ENCODE measurements around the gene PDE1C.

DNA sequence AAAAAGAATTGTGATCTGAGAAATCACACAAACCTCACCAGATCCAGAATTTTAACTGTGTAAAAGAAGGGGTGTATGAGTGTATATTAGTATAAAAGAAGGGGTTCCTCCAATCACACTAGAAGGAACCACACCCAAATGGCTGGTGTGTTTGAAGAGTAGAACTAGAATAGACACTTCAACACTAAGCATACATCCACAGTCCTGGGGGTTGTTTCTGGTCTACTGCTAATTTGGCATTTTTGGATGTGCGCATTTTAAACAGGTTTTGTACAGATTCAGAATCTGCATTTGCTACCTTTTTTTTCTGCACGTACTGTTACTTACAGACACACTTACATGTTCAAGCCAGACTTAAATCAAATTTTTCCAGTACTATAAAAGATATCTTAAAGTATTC is 64.6 kb downstream of the PDE1C start:
- TF ChIP-seq POLR2A (IDR thresholded peaks at IDR 0.05; ENCODE audit: low read depth, low read length) (no peak), RAD21 (IDR thresholded peaks at IDR 0.05; ENCODE audit: low read length) (no peak), MXI1 (IDR thresholded peaks at IDR 0.05; ENCODE audit: borderline replicate concordance, low read depth, low read length) (no peak), MAZ (IDR thresholded peaks at IDR 0.05; ENCODE audit: borderline replicate concordance, low read depth, low read length) (no peak), CHD1 (IDR thresholded peaks at IDR 0.05; ENCODE audit: low read depth, low read length) (no peak), SMC3 (IDR thresholded peaks at IDR 0.05; ENCODE audit: low read depth, low read length) (no peak), RCOR1 (IDR thresholded peaks at IDR 0.05; ENCODE audit: insufficient replicate concordance, low read length) (no peak), BHLHE40 (IDR thresholded peaks at IDR 0.05; ENCODE audit: low read depth, low read length) (no peak)
- TF ChIP-seq, protein P1, sequence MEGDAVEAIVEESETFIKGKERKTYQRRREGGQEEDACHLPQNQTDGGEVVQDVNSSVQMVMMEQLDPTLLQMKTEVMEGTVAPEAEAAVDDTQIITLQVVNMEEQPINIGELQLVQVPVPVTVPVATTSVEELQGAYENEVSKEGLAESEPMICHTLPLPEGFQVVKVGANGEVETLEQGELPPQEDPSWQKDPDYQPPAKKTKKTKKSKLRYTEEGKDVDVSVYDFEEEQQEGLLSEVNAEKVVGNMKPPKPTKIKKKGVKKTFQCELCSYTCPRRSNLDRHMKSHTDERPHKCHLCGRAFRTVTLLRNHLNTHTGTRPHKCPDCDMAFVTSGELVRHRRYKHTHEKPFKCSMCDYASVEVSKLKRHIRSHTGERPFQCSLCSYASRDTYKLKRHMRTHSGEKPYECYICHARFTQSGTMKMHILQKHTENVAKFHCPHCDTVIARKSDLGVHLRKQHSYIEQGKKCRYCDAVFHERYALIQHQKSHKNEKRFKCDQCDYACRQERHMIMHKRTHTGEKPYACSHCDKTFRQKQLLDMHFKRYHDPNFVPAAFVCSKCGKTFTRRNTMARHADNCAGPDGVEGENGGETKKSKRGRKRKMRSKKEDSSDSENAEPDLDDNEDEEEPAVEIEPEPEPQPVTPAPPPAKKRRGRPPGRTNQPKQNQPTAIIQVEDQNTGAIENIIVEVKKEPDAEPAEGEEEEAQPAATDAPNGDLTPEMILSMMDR (conservative IDR thresholded peaks at IDR 0.05; ENCODE audit: low read depth, low read length) = no peak
- TF ChIP-seq, protein P2, sequence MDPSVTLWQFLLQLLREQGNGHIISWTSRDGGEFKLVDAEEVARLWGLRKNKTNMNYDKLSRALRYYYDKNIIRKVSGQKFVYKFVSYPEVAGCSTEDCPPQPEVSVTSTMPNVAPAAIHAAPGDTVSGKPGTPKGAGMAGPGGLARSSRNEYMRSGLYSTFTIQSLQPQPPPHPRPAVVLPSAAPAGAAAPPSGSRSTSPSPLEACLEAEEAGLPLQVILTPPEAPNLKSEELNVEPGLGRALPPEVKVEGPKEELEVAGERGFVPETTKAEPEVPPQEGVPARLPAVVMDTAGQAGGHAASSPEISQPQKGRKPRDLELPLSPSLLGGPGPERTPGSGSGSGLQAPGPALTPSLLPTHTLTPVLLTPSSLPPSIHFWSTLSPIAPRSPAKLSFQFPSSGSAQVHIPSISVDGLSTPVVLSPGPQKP (IDR thresholded peaks at IDR 0.05; ENCODE audit: borderline replicate concordance, low read depth, low read length) = no peak

All from IMR-90 (cell line).